ENCODE results near the gene SYT9.

The SYT9 gene

GRCh38 chr11:7246179-7246578, 5.5 kb upstream of the SYT9 start:
- no peak for TF ChIP-seq USF1 (IDR thresholded peaks at IDR 0.05)
- no peak for TF ChIP-seq NFIC (IDR thresholded peaks at IDR 0.05)
- no peak for TF ChIP-seq FOXM1 (IDR thresholded peaks at IDR 0.05; ENCODE audit: borderline replicate concordance, low read depth)
- TF ChIP-seq TEAD4 (IDR thresholded peaks at IDR 0.05): no peak
- no peak for TF ChIP-seq YY1 (IDR thresholded peaks at IDR 0.05; ENCODE audit: low read depth)
- TF ChIP-seq CREB1 (IDR thresholded peaks at IDR 0.05; ENCODE audit: low read depth): no peak
- no peak for TF ChIP-seq CEBPB (IDR thresholded peaks at IDR 0.05)
- TF ChIP-seq EP300 (IDR thresholded peaks at IDR 0.05; ENCODE audit: borderline replicate concordance): no peak
- no peak for TF ChIP-seq EGR1 (IDR thresholded peaks at IDR 0.05)
- TF ChIP-seq TAF1 (IDR thresholded peaks at IDR 0.05; ENCODE audit: low read depth): no peak

DNA sequence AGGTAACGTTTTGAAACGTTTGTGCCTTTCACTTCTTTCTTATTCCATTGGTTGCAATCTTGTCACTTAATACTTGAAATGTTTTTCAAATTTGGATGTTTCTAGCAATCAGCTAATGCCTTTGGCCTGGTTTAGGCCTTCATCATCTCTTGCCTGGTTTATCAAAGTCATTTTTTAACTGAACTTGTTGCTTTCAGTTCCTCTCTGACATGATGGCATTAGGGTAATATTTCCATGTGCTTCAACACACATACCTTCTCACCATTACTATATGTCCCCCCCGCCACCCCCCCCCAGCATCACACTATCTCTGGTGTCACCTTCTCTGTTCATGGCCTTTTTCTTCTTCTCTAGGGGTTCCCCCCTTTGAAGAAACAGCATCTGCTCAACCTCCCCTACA, 1.5 kb upstream of the SYT9 start:
- TF ChIP-seq CREB1 (IDR thresholded peaks at IDR 0.05; ENCODE audit: low read depth): no peak
- no peak for TF ChIP-seq FOXM1 (IDR thresholded peaks at IDR 0.05; ENCODE audit: borderline replicate concordance, low read depth)
- TF ChIP-seq YY1 (IDR thresholded peaks at IDR 0.05; ENCODE audit: low read depth): no peak
- no peak for TF ChIP-seq EGR1 (IDR thresholded peaks at IDR 0.05)
- no peak for TF ChIP-seq TCF12 (IDR thresholded peaks at IDR 0.05; ENCODE audit: low read depth)
- no peak for TF ChIP-seq TAF1 (IDR thresholded peaks at IDR 0.05; ENCODE audit: low read depth)
- TF ChIP-seq CEBPB (IDR thresholded peaks at IDR 0.05): no peak
- TF ChIP-seq MAX (IDR thresholded peaks at IDR 0.05): no peak
- TF ChIP-seq EP300 (IDR thresholded peaks at IDR 0.05; ENCODE audit: borderline replicate concordance): no peak
- TF ChIP-seq NFIC (IDR thresholded peaks at IDR 0.05): no peak
- TF ChIP-seq RAD21 (IDR thresholded peaks at IDR 0.05; ENCODE audit: low read depth): no peak
- TF ChIP-seq REST (IDR thresholded peaks at IDR 0.05; ENCODE audit: low read depth): no peak
- TF ChIP-seq ZBTB7A (IDR thresholded peaks at IDR 0.05; ENCODE audit: low read depth): no peak

DNA sequence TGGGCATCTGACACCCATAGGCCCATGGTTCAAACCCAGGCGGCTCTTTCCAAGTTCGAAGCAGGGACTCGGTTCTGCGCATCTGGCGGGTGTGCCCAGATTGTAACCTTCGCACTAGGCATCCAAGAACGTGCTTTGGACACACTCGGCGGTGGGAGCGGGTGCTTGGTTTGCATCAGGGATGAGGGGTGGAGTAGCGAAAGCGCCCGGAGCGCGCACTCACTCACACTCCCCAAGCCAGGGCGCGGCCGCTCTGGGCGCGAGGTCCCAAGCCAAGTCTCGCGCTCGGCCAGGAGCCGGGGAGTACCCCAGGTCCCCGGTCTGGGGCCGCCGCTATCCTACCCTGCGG, 243 bp upstream of the SYT9 start:
- TF ChIP-seq EP300 (IDR thresholded peaks at IDR 0.05; ENCODE audit: borderline replicate concordance) (no peak), TAF1 (IDR thresholded peaks at IDR 0.05; ENCODE audit: low read depth) (no peak), YY1 (IDR thresholded peaks at IDR 0.05; ENCODE audit: low read depth) (no peak), USF1 (IDR thresholded peaks at IDR 0.05) (no peak), FOXM1 (IDR thresholded peaks at IDR 0.05; ENCODE audit: borderline replicate concordance, low read depth) (no peak), CREB1 (IDR thresholded peaks at IDR 0.05; ENCODE audit: low read depth) (no peak), NFIC (IDR thresholded peaks at IDR 0.05) (no peak), TEAD4 (IDR thresholded peaks at IDR 0.05) (no peak), EGR1 (IDR thresholded peaks at IDR 0.05) (no peak), ZBTB7A (IDR thresholded peaks at IDR 0.05; ENCODE audit: low read depth) (no peak), CEBPB (IDR thresholded peaks at IDR 0.05) (no peak), TCF12 (IDR thresholded peaks at IDR 0.05; ENCODE audit: low read depth) (no peak), MAX (IDR thresholded peaks at IDR 0.05) (no peak), REST (IDR thresholded peaks at IDR 0.05; ENCODE audit: low read depth) (no peak), RAD21 (IDR thresholded peaks at IDR 0.05; ENCODE audit: low read depth) (no peak)

DNA sequence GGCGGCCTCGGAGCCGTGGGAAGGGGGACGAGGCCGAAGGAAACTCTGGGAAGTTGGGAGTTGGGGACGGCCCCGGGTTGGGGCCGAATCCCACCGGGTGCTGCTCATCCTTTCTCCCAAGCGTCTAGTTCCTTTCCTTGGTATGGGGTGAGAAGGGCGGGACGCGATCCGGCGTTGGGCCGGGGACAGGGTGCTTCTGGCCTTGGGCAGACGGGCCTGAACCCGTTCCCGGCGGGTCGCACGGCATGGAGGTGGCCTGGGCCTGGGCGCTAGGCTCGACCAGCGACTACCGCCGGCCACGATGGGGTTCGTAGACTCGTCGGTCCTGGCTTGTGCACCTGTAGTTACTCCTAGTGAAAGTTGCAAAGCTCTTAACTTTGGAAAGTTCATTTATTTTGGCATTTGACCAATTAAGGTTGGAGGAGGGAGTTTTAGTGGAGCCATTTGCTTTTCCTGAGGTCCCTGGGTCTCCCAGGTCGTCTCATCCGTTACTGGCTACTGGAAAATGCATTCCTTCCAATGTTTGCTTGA, 1.0 kb downstream of the SYT9 start:
- no peak for TF ChIP-seq USF1 (IDR thresholded peaks at IDR 0.05)

DNA sequence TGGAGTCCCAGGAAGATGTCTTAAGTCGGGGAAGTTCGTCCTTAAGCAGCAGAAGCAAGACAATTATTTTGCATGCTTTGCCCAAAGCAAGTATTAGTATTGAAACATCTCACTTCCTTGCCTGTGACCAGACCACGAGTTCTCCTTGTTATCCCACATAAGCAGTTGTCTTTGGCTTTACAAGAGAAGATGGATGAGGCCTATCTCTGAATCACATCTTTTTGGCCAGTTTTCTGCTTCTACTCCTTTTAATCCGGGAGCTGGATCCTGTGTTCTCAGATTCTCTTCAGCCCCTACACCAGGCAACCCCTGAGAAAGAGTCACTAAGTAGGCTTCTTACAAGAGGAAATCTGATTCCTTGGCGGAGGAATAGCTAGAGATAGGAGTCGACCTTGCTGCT, 2.1 kb downstream of the SYT9 start:
- TF ChIP-seq NFIC (IDR thresholded peaks at IDR 0.05) (no peak), REST (IDR thresholded peaks at IDR 0.05; ENCODE audit: low read depth) (no peak), EP300 (IDR thresholded peaks at IDR 0.05; ENCODE audit: borderline replicate concordance) (no peak), ZBTB7A (IDR thresholded peaks at IDR 0.05; ENCODE audit: low read depth) (no peak)
